GM19239 (cell line): ENCODE results near the gene ANKS1A.
"Not testable (repeated sequence)": the region's sequence is repeated elsewhere in the genome, so short reads cannot be mapped to it uniquely, and the experiment has no call there.

Experiments
- DNase-seq: peaks from one replicate; pipeline ENCODE4 v3.0.0; 2011; ENCODE audit warnings: low spot score; ENCODE audit not compliant: insufficient read length
- FAIRE-seq: peaks from 2 replicates; lab custom pipeline; 2011; peaks lifted over from hg19 to GRCh38; lab: Jason Lieb, UNC

ANKS1A gene

DNA sequence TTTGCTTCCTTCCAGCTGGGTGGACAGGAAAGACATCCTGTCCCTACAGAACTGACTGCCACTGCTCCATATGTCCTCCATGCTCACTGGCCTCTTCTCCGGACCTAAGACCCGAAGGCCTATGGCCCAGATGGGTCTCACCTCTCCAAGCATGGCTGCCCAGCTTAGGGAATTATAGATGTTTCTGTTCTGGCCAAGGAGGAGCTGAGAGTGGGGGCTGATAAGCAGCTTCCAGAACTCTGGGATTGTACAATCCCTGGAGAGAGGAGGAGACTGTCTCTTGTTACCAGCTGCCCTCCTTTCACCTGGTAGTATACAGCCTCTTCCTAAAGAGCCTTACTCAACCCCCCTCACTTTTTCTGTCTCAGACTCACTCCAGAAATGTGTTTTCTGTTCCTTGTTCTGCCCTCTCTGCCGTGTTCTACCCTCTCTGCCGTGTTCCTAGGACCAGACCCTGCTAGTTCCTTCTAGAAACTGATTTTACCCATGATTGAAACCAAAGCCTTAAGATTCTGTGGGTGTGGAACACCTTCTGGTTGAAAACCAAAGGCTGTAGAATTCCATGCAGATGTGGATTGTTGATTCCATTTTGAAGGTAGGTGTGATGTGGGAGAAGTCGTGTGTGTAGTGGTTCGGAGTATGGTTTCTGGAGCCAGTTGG is 28.7 kb downstream of the ANKS1A start:
- FAIRE-seq (no peak), DNase-seq (no peak)

- FAIRE-seq (no peak), DNase-seq (no peak)
Observed at GRCh38 chr6:34919651-34920050, 30.6 kb downstream of the ANKS1A start.

GRCh38 chr6:34920097-34920496 is 31.0 kb downstream of the ANKS1A start:
- FAIRE-seq, result no peak
- no peak for DNase-seq

- no peak for DNase-seq
Observed at GRCh38 chr6:34922177-34922663, 33.2 kb downstream of the ANKS1A start.

GRCh38 chr6:34924831-34925625 is 36.0 kb downstream of the ANKS1A start:
- DNase-seq (no peak), FAIRE-seq (no peak)

More at GRCh38 chr6:34922177-34922663, 33.2 kb downstream of the ANKS1A start:
- no peak for FAIRE-seq

DNA sequence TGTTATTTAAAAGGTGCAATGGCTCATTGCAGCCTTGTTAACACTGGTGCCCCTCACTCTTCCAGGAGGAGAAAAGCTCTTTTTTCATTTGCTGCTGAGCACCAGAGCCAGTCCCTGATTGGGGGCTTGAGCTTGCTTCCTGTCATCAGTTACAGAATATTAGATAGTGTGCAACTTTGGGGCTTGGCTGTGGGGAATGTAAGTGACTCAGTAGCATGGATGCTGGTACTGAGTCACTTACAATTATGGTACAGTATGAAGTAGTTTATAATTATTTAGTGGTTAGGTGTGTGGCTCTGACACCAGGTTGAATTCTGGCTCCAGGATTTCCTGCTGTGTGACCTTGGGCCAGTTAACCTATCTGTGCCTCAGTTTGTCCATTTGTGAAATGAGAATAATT is 37.6 kb downstream of the ANKS1A start:
- FAIRE-seq (no peak), DNase-seq (no peak)

GRCh38 chr6:34928220-34928619 is 39.2 kb downstream of the ANKS1A start:
- no peak for FAIRE-seq
- no peak for DNase-seq

DNA sequence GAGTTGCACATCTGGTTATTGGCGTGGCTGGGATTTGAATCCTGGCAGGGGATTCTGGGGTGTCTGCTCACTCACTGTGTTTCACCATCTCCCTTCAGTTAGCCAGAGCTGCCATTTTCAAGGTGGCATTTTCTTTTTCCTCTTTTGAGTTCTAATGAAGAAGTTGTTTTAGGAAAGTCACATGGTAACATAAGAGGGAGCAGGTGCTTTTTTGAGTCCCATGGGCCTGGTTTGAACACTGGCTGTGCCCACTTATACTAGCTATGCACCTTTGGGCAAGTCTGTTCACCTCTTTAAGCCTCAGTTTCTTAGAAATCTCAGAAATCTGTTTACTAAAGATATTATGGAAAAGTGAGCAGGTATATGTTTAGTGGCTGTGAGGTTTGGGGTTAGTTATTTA is 39.6 kb downstream of the ANKS1A start:
- DNase-seq (no peak), FAIRE-seq (no peak)

DNA sequence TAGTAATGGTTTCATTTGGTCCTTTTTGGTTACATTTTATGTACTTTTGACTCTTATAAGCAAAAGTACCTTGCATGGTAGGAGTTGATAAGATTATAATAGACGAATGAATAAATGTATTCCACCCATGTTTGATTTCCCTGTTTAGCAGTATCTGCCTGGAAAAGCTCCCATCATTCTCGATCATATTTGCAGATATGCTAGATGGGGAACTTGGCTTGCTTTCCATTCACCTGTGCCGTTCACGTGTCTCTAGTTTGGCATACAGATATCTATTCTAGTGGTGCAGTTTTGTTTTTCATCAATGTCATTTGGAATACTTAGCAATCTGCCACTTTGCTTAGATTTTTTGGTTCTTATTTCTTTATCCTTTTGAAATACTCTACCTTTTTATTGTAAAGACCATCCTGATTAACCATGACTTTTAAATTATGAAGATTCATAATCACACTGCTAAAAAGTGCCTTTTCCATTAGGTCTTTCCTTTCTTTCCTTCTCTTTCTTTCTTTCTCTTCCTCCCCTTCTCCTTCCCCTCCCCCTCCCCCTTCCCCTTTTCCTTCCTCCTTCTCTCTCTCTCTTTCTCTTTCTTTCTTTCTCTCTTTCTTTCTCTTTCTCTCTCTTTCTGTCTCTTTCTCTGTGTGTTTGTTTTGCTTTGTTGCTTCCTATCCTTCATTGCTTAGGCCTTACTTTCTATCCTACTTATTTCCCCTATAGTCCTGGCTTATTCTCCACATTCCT is 40.4 kb downstream of the ANKS1A start:
- FAIRE-seq, result no peak
- DNase-seq, result no peak

- FAIRE-seq, result no peak
Observed at GRCh38 chr6:34930221-34930620, 41.2 kb downstream of the ANKS1A start.

DNA sequence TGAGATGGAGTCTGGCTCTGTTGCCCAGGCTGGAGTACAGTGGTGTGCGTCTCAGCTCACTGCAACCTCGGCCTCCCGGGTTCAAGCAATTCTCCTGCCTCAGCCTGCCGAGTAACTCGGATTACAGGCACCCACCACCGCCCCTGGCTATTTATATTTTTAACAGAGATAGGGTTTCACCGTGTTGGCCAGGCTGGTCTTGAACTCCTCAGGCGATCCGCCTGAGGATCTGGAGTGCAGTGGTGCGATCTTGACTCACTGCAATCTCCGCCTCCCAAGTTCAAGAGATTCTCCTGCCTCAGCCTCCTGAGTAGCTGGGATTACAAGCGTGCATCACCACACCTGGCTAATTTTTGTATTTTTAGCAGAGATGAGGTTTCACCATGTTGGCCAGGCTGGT is 43.1 kb downstream of the ANKS1A start:
- not testable (repeated sequence) for DNase-seq, FAIRE-seq

More at GRCh38 chr6:34930221-34930620, 41.2 kb downstream of the ANKS1A start:
- DNase-seq, result no peak

DNA sequence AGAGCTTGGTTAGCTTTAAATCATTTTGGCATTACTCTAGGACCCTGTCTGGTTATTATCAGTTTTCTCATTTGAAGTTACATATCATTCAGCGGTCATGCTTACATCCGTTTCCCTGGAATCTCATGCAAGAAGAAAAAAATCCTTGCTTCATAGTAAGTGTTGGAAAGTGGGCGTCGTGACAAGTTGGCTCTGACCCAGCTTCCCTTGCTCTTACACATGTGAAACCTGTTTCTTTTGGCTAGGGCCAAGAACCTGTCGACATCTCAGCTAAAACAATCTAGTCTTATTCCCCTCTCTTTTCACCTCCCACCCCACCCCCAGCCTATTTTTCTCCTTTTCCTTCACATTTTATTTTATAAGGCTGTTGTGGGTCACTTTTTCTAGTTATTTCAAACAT is 45.5 kb downstream of the ANKS1A start:
- FAIRE-seq (no peak), DNase-seq (no peak)

DNA sequence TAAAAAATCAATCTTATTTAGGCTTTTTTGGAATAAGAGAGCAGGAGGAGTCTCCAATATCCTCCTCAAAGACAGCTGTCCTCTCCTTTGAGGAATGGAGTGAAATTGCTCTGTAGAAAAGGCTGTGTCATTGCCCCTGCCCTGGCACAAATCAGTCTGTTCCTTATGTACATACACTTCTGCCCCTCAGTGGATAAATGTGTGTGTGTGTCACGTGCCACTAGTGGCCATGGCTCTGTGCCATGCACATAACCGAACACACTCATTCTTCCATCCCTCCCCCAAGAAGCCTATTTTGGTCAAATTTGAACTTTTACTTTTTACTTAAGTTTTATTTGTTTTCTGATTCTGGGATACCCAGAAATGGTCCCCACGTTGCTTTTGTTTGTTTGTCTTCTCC is 49.2 kb downstream of the ANKS1A start:
- FAIRE-seq (no peak), DNase-seq (no peak)

- FAIRE-seq, result no peak
- no peak for DNase-seq
Observed at GRCh38 chr6:34940030-34940434, 51.0 kb downstream of the ANKS1A start.

DNA sequence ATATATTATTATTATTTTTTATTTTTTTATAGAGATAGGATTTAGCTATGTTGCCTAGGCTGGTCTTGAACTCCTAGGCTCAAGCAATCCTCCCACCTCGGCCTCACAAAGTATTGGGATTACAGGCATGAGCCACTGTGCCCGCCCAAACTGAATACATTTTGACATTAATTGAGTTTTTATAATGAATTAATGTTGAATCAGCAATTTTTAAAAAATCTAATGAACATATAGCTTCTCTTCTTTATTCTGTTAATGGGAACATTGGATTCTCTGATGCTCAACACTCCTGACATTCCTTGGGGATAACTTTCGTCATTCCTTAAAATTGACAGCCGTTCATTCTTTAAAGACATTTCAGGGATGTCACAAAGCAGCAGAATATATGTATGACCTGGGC is 52.4 kb downstream of the ANKS1A start:
- no peak for FAIRE-seq
- no peak for DNase-seq

DNA sequence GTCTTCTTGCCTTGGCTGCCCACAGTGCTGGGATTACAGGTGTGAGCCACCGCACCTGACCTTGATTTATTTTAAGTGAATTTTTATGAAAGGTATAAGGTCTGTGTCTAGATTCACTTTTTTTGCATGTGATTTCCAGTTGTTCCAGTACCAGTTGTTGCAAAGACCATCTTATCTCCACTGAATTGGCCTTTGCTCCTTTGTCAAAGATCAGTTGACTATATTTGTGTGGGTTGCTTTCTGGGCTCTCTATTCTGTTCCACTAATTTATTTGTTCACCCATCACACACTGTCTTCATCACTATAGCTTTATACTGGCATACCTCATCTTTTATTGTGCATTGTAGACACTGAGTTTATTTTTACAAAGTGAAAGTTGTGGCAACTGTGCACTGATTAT is 56.3 kb downstream of the ANKS1A start:
- no peak for FAIRE-seq
- no peak for DNase-seq

GRCh38 chr6:34947561-34947960 is 58.5 kb downstream of the ANKS1A start:
- DNase-seq, result no peak
- FAIRE-seq, result no peak

GRCh38 chr6:34949636-34950035 is 60.6 kb downstream of the ANKS1A start:
- DNase-seq, result no peak
- FAIRE-seq, result no peak

GRCh38 chr6:34950849-34951248 is 61.8 kb downstream of the ANKS1A start:
- FAIRE-seq, result no peak
- DNase-seq, result no peak

- FAIRE-seq (no peak), DNase-seq (no peak)
Observed at GRCh38 chr6:34951731-34952130, 62.7 kb downstream of the ANKS1A start.
